Eye (tissue), 1 donor: Measurements from ENCODE around the gene PLIN3.
A peak's percentile ranks its signal among the peaks of the same experiment; 100 is the strongest.
"Not testable (repeated sequence)": the region's sequence is repeated elsewhere in the genome, so short reads cannot be mapped to it uniquely, and the experiment has no call there.

ENCODE experiments used
- DNase-seq: peaks from one replicate; pipeline ENCODE4 v3.0.0-alpha.2; 2015

PLIN3 gene

DNA sequence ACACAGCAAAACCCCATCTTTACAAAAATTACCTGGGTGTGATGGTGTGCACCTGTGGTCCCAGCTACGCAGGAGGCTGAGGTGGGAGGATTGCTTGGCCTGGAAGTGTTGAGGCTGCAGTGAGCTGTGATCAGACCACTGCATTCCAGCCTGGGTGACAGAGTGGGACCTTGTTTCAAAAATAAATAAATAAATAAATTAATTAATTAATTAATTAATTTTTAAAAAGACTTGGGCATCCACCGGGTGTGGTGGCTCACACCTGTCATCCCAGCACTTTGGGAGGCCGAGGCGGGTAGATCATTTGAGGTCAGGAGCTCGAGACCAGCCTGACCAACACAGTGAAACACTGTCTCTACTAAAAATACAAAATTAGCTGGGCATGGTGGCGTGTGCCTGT is 62.3 kb downstream of the PLIN3 start:
- not testable (repeated sequence) for DNase-seq

DNA sequence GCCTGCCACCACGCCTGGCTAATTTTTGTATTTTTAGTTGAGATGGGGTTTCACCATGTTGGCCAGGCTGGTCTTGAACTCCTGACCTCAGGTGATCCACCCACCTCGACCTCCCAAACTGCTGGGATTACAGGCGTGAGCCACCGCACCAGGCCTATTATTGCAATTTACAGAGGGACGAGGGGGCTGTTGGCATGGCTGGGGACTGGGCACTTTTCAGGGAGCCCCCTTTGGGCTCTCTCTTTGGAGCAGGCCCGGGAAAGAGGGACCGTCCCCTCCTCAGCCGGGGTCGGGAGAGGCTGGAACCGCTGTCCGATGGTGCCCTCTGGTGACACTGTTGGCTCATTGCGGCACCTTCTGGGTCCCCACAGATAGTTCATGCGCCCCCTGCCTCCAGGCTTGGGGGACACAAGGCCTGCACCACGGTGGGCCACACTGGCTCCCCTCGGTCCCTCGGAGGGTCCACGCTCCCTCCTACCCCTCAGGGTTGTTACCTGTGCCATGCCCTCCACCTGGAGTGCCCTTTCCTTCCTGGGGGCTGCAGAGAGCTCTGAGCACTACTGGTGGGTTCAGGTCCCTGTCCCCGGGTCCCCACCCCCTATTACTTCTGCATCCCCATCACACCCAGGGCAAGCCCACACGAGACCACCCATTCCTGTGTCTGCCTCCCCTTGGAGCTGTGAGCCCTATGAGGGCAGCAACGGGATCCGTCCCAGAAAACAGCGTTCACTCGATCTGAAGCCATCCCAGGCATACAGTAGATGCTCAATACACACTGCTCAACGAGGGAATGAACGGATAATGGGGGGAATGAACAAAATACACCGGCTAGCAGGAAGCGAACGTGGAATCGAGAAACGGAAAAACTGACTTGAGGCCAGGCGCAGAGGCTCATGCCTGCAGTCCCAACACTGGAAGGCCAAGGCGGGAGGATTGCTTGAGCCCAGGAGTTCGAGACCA is 63.5 kb downstream of the PLIN3 start:
- peak; percentile 83 for DNase-seq

DNA sequence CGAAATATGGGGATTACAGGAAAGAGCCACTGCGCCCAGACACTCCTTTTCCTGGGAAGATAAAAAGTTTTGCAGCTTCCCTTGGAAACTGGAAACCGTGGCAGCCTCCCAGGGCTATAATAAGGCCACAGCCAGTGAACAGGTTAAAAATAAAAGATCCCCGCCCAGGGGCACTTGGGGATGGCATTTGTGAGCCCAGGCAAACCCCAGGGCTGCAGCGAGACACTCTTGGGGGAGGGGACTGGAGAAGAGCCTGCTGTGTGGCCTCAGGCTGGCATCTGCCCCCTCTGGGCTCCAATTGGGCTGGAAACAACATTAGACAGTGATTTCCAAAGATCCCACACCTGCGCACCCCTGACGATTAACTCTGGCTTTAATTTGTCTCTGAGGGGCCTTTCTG is 64.8 kb downstream of the PLIN3 start:
- DNase-seq, result no peak

DNA sequence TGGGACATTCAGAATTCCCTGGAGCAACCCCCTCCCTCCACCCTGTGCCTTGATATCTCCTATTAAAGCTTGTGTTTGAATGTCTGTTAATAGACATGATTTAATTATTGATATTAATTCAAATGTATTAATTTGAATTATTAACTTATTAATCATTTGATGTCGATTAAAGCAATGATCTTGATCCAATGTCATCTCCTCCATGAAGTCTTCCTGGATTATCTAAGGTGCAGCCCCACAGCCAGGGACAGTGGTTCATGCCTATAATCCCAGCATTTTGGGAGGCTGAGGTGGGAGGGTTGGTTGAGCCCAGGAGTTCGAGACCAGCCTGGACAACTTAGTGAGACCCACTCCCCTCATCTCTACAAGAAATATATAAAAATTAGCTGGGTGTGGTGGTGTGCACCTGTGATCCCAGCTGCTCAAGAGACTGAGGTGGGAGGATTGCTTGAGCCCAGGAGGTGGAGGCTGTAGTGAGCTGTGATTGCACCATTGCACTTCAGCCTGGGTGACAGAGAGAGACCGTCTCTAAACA is 66.3 kb downstream of the PLIN3 start:
- DNase-seq, result no peak

DNA sequence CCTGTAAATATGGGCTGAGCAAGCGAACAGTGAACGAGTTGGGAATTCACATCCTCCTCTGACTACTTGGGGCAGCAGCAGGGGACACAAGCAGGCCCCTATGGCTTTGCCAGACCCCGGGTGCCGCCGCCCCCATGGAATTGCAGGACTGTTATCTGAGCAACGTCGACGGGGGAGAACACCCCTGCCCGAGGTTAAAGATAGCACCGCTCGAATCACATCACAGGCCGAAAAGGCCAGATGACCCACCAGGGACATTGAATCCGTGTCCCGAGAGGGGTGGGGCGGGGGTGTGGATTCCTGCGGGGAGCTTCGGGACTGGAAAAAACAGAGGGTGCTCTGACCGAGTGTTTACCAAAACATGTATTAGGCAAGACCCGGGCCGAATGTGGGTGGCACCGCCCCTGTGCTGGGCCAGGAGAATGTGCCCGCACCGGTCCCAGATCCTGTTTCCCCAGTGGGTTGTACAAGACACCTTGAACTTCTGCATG is 66.8 kb downstream of the PLIN3 start:
- no peak for DNase-seq

DNA sequence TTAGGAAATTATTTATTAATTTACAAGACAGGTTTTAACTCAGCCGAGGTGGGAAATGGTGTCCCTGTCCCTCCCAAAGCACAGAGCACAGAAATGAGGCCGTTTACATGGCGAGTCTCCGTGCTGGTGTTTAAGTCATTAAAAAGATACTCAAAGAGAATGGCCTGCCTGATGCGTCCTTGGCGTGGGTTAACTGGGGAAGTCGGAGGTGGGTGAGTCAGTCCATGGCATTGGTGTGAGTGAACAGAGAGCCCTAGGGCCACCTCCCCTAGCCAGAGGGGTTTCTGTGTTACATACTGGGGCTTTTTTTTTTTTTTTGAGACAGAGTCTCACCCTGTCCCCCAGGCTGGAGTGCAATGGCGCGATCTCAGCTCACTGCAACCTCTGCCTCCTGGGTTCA is 72.1 kb downstream of the PLIN3 start:
- DNase-seq, result no peak

DNA sequence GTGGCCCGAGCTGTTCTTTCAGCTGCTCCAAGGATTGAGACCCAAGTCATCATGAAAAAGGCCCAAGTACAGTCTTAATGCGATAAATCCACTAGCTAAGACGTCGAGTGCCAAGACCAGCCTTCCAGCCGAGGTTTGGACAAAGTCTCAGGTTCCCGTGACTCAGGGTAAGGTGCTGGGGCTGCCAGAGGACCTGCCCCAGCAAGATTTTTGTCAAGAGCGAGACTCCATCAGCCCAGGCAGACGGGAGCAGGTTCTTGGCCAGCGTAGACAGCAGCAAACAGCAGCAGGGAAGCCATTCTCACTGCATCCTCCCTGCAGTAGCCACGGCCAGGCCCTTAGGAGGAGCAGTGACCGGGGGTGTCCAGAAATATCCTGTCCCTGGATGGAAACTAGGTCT is 72.5 kb downstream of the PLIN3 start:
- DNase-seq, result no peak

DNA sequence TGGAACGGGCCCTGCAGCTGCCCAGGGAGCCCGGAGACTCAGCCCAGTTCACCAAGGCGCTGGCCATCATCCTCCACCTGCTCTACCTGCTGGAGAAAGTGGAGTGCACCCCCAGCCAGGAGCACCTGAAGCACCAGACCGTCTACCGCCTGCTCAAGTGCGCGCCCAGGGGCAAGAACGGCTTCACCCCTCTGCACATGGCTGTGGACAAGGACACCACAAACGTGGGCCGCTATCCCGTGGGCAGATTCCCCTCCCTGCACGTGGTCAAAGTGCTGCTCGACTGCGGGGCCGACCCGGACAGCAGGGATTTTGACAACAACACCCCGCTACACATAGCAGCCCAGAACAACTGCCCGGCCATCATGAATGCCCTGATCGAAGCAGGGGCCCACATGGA is 74.2 kb downstream of the PLIN3 start:
- DNase-seq, result not testable (repeated sequence)

DNA sequence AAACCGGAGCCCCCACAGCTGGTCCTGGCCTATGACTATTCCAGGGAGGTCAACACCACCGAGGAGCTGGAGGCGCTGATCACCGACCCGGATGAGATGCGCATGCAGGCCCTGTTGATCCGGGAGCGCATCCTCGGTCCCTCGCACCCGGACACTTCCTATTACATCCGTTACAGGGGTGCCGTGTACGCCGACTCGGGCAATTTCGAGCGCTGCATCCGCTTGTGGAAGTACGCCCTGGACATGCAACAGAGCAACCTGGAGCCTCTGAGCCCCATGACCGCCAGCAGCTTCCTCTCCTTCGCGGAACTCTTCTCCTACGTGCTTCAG is 74.6 kb downstream of the PLIN3 start:
- not testable (repeated sequence) for DNase-seq

DNA sequence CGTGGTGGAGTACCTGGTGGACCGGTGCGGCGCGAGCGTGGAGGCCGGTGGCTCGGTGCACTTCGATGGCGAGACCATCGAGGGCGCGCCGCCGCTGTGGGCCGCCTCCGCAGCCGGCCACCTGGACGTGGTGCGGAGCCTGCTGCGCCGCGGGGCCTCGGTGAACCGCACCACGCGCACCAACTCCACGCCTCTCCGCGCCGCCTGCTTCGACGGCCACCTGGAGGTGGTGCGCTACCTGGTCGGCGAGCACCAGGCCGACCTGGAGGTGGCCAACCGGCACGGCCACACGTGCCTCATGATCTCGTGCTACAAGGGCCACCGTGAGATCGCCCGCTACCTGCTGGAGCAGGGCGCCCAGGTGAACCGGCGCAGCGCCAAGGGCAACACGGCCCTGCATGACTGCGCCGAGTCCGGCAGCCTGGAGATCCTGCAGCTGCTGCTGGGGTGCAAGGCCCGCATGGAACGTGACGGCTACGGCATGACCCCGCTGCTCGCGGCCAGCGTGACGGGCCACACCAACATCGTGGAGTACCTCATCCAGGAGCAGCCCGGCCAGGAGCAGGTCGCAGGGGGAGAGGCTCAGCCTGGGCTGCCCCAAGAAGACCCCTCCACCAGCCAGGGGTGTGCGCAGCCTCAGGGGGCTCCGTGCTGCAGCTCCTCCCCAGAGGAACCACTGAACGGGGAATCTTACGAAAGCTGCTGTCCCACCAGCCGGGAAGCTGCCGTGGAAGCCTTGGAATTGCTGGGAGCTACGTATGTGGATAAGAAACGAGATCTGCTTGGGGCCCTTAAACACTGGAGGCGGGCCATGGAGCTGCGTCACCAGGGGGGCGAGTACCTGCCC is 75.2 kb downstream of the PLIN3 start:
- DNase-seq, result not testable (repeated sequence)

DNA sequence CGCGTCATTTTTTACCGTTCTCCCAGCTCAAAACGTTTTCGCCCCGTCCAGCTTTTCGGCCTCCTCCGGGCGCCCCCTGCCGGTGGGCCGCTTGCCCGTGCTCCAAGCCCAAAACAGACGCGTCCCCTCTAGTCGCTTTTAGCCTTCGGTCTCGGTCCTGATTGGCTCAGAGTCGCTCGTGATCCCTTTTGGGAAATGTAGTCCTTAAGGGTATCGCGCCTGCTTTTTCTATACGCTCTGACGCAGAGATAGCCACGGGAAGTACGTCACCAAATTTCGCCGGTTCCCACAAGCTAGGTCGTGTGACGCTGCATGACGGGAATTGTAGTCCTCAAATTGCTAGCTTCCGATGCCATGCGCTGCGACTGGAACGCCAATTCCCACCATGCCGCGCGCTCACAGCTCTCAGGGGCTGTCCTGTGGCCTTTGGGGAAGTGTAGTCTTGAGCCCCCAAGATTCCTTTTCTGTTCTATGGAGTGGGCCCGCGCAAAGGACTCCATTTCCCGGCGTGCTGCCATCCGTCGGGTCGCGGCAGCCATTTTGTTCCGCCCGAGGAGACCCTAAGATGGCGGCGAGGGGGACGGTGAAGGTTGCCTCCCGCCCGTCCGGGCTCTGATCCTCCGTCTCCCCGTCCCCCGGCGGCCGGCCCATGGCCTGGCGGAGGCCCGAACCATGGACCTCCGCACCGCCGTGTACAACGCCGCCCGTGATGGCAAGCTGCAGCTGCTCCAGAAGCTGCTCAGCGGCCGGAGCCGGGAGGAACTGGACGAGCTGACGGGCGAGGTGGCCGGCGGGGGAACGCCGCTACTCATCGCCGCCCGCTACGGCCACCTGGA is 76.1 kb downstream of the PLIN3 start, which contains the start of gene FEM1A:
TSS of gene FEM1A (plus strand) at position 552 of the 836 bp plus-strand sequence. CDS start at position 673, 121 bp downstream.
- peak; percentile 100 for DNase-seq
